K562 (cell line): ENCODE results near the gene NPIPA3. TPM values are rescaled to one million over a fixed set of nuclear protein-coding genes. Genes with fewer than 3 reads are reported as not detected.

ENCODE experiments used
- ILF3 ChIP-seq: fragments of 450-650 bp; IDR thresholded peaks from 2 replicates; pipeline ENCODE4 v1.6.1; 2018; ENCODE audit warnings: antibody characterized with exemption, mild to moderate bottlenecking, moderate library complexity, borderline replicate concordance
- MEIS2 ChIP-seq: fragments of 450-650 bp; IDR thresholded peaks from 2 replicates; pipeline ENCODE4 v1.6.1; 2014; ENCODE audit warnings: mild to moderate bottlenecking; ENCODE audit not compliant: partially characterized antibody
- PYGO2 ChIP-seq: fragments of 450-650 bp; IDR thresholded peaks from 2 replicates; pipeline ENCODE4 v1.6.1; 2016; ENCODE audit warnings: mild to moderate bottlenecking, missing genetic modification characterization, moderate library complexity, missing compliant biosample characterization
- TRIM25 ChIP-seq: fragments of 450-650 bp; IDR thresholded peaks from 2 replicates; pipeline ENCODE4 v1.7.0; 2016; ENCODE audit warnings: borderline replicate concordance
- ZBTB12 ChIP-seq: fragments of 250-450 bp; sonication (Bioruptor Pico); IDR thresholded peaks from 2 replicates; pipeline ENCODE4 v1.4.0; 2020
- ZNF23 ChIP-seq: fragments of 250-450 bp; sonication (Bioruptor Pico); IDR thresholded peaks from 2 replicates; pipeline ENCODE4 v1.4.0; 2020; ENCODE audit warnings: mild to moderate bottlenecking
- ZNF695 ChIP-seq: fragments of 450-650 bp; formaldehyde crosslinking; IDR thresholded peaks from 2 replicates; pipeline ENCODE4 v1.4.0; 2020; ENCODE audit warnings: mild to moderate bottlenecking, moderate library complexity
- ZNF766 ChIP-seq: fragments of 200-800 bp; sonication (Bioruptor generic); conservative IDR thresholded peaks from 2 replicates; pipeline ENCODE4 v1.6.1; 2016; ENCODE audit warnings: missing genetic modification characterization, missing compliant biosample characterization
- polyA plus RNA-seq, 8 experiments: library from polyadenylated mRNA; depleted of rRNA in 4 of 8; stranded (reverse) in 5 of 8; unstranded in 3 of 8; fragments of >200 nt; fragmentation: Nextera tagmentation in 2 of 8; fragmentation: Illumina TruSeq in 1 of 8; extraction: Ambion mirVana in 2 of 8; extraction: Trizol in 1 of 8; gene quantifications; 2 replicates each; pipeline versions ENCODE4 v1.2.1 to v1.2.3, GENCODE V29; 2011 to 2014; ENCODE audit warnings: inconsistent platforms in 1 of 8, missing spikeins in 1 of 8
- total RNA-seq, 7 experiments: library from RNA; depleted of rRNA in 6 of 7; stranded (reverse); fragments of >200 nt in 6 of 7; fragmentation: Illumina TruSeq in 2 of 7; extraction: Trizol in 2 of 7; gene quantifications; 2 replicates each; pipeline versions ENCODE4 v1.2.1 to v1.2.3, GENCODE V29; 2011 to 2021; ENCODE audit warnings: low replicate concordance in 1 of 7
- TF ChIP-seq, protein P1 (sequence below): fragments of 250-450 bp; sonication (Bioruptor Pico); IDR thresholded peaks from 2 replicates; pipeline ENCODE4 v1.5.0; 2022; ENCODE audit warnings: mild to moderate bottlenecking
- TF ChIP-seq, protein P2 (sequence below): sonication (generic); formaldehyde crosslinking; IDR thresholded peaks from 2 replicates; pipeline ENCODE4 v1.8.0; 2022; ENCODE audit warnings: mild to moderate bottlenecking, missing genetic modification reagents, borderline replicate concordance

The NPIPA3 gene
- total and polyA plus RNA-seq, 9 of the 15 experiments (the other 6 are each of a cell fraction or from before 2014, with no cell fraction given) = 1.1 to 6.6 (median 2.0) TPM

DNA sequence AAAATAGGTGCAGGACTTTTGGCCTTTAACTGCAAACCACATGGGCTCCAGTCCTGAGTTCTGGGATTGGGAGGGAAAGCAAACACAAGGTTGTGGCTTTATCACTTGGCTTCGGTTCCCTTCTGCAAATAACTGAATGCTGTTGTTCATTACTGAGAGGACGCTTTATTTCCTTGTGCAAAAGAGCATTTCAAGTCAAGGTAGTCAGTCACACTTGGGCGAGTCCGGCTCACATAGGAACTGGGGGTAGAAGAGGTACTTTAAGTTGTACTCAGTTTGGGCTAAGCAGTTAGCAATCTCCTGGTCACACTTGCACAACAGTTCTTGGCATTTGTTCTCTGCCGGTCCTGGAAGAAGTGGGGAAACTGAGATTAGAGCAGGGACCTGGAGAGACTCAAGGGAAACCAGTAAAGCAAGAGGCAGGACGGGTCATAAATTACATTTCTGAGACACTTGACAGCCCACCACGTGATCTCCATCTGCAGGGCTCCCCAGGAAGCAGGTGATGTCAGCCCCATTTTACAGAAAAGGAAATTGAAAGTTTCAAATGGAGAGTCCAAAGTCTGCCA is 30.7 kb upstream of the NPIPA3 start (continued):
- TF ChIP-seq MEIS2 (peak; percentile 98), PYGO2 (tag) (no peak), TRIM25 (no peak), ZBTB12 (CRISPR knock-in tag) (no peak), ZNF23 (CRISPR knock-in tag) (no peak), ZNF695 (CRISPR knock-in tag) (no peak), ZNF766 (CRISPR knock-in tag) (no peak), ILF3 (no peak)
- TF ChIP-seq, protein P1, sequence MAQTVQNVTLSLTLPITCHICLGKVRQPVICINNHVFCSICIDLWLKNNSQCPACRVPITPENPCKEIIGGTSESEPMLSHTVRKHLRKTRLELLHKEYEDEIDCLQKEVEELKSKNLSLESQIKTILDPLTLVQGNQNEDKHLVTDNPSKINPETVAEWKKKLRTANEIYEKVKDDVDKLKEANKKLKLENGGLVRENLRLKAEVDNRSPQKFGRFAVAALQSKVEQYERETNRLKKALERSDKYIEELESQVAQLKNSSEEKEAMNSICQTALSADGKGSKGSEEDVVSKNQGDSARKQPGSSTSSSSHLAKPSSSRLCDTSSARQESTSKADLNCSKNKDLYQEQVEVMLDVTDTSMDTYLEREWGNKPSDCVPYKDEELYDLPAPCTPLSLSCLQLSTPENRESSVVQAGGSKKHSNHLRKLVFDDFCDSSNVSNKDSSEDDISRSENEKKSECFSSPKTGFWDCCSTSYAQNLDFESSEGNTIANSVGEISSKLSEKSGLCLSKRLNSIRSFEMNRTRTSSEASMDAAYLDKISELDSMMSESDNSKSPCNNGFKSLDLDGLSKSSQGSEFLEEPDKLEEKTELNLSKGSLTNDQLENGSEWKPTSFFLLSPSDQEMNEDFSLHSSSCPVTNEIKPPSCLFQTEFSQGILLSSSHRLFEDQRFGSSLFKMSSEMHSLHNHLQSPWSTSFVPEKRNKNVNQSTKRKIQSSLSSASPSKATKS (CRISPR knock-in tag) = no peak
- TF ChIP-seq, protein P2, sequence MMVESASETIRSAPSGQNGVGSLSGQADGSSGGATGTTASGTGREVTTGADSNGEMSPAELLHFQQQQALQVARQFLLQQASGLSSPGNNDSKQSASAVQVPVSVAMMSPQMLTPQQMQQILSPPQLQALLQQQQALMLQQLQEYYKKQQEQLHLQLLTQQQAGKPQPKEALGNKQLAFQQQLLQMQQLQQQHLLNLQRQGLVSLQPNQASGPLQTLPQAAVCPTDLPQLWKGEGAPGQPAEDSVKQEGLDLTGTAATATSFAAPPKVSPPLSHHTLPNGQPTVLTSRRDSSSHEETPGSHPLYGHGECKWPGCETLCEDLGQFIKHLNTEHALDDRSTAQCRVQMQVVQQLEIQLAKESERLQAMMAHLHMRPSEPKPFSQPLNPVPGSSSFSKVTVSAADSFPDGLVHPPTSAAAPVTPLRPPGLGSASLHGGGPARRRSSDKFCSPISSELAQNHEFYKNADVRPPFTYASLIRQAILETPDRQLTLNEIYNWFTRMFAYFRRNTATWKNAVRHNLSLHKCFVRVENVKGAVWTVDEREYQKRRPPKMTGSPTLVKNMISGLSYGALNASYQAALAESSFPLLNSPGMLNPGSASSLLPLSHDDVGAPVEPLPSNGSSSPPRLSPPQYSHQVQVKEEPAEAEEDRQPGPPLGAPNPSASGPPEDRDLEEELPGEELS (CRISPR knock-in tag) = no peak
